ENCODE data around the gene DLG2.
A peak's percentile ranks its signal among the peaks of the same experiment; 100 is the strongest.

The DLG2 gene

DNA sequence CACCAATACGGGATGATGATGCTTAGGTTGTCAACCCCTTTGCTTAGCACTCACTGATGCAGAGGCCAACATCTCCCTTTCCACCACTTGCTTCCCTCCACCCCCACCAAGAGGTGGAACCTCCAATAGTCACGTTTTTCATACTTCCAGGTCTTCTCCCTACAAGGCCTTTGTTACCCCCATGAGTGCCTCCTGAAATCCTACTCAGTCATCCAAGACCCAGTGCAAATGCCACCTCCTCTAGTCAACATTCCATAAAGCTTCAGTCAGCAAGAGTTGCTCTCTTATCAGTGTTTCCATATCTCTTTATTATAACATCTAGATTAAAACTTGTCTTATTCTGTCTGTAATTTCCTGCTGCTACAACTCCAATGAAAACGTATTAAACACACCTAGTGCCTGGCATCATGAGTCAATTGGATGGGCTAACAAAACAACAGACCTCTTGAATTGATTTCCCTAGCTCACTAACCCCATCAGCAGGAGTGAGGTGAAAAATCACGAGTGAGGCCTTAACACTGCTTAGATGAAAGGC, 1970.3 kb downstream of the DLG2 start:
- no peaks in the 10 kb centered on the region for H3K36me3 Mint-ChIP-seq
- no peaks in the 10 kb centered on the region for H3K4me1 Mint-ChIP-seq
- no peak overlapping the region for H3K4me3 Mint-ChIP-seq
- H3K27ac Mint-ChIP-seq, result no peak overlapping the region
- peaks cover 4 to 21% of the 10 kb centered on the region in 2 donors for H3K27me3 Mint-ChIP-seq
- ATAC-seq (replicated peaks), result no peak
- no peaks in the 10 kb centered on the region for H3K9me3 Mint-ChIP-seq
- DNase-seq, result no peak

- H3K9me3 Mint-ChIP-seq, result no peaks in the 10 kb centered on the region
- no peak overlapping the region for H3K4me3 Mint-ChIP-seq
- peaks cover 5 to 17% of the 10 kb centered on the region in 2 donors for H3K27me3 Mint-ChIP-seq
- H3K36me3 Mint-ChIP-seq, result no peaks in the 10 kb centered on the region
- DNase-seq (no peak), ATAC-seq (replicated peaks) (no peak)
- H3K4me1 Mint-ChIP-seq, result no peaks in the 10 kb centered on the region
- H3K27ac Mint-ChIP-seq, result no peak overlapping the region
Measured at GRCh38 chr11:83655976-83656375, 1971.2 kb downstream of the DLG2 start.

GRCh38 chr11:83649528-83649855, 1977.7 kb downstream of the DLG2 start:
- Mint-ChIP-seq H3K4me3 (no peak overlapping the region), H3K4me1 (no peaks in the 10 kb centered on the region), H3K36me3 (no peaks in the 10 kb centered on the region), H3K9me3 (no peaks in the 10 kb centered on the region), H3K27ac (no peak overlapping the region), H3K27me3 (peaks cover 37 to 40% of the 10 kb centered on the region in 2 donors)
- ATAC-seq (replicated peaks) (no peak), DNase-seq (no peak)

- DNase-seq (no peak), ATAC-seq (replicated peaks) (no peak)
- H3K36me3 Mint-ChIP-seq, result no peaks in the 10 kb centered on the region
- H3K9me3 Mint-ChIP-seq, result no peaks in the 10 kb centered on the region
- H3K4me1 Mint-ChIP-seq, result peaks cover 0 to under 1% of the 10 kb centered on the region in 2 donors
- H3K27me3 Mint-ChIP-seq, result peaks cover 35 to 37% of the 10 kb centered on the region in 2 donors
- H3K4me3 Mint-ChIP-seq, result no peak overlapping the region
- no peak overlapping the region for H3K27ac Mint-ChIP-seq
Measured at GRCh38 chr11:83648610-83649527, 1978.3 kb downstream of the DLG2 start.

GRCh38 chr11:83645561-83645960, 1981.6 kb downstream of the DLG2 start:
- ATAC-seq (replicated peaks), result no peak
- H3K9me3 Mint-ChIP-seq, result no peaks in the 10 kb centered on the region
- no peak for DNase-seq
- H3K27ac Mint-ChIP-seq, result no peak overlapping the region
- H3K36me3 Mint-ChIP-seq, result no peaks in the 10 kb centered on the region
- H3K4me3 Mint-ChIP-seq, result no peak overlapping the region
- peaks cover 7 to 13% of the 10 kb centered on the region in 2 donors for H3K4me1 Mint-ChIP-seq
- peaks cover 37 to 42% of the 10 kb centered on the region in 2 donors for H3K27me3 Mint-ChIP-seq

GRCh38 chr11:83643115-83643514, 1984.0 kb downstream of the DLG2 start:
- peaks cover 7 to 13% of the 10 kb centered on the region in 2 donors for H3K4me1 Mint-ChIP-seq
- ATAC-seq (replicated peaks) (peak; percentile 75 to 85), DNase-seq (no peak)
- no peak overlapping the region for H3K27ac Mint-ChIP-seq
- H3K36me3 Mint-ChIP-seq, result no peaks in the 10 kb centered on the region
- no peak overlapping the region for H3K4me3 Mint-ChIP-seq
- no peaks in the 10 kb centered on the region for H3K9me3 Mint-ChIP-seq
- peaks cover 46 to 48% of the 10 kb centered on the region in 2 donors for H3K27me3 Mint-ChIP-seq

DNA sequence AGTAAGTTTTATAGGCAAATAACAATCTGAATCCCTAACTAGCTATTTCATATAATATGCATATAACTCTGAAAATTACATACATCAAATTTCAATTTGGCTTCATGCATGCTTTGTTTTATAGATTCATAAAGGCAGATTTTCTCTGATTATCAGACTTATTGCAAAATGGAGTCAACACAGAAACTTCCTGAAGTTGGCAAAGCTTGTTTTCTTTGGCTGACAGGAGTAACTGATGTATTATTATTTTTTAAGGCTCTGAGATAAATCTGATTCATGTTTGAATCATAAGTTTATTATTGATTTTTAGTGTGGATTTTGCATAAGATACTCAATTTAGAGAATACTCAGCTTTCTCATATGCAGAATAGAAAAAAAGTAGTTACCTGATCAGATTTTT, 1984.6 kb downstream of the DLG2 start:
- H3K4me1 Mint-ChIP-seq, result peaks cover 7 to 13% of the 10 kb centered on the region in 2 donors

DNA sequence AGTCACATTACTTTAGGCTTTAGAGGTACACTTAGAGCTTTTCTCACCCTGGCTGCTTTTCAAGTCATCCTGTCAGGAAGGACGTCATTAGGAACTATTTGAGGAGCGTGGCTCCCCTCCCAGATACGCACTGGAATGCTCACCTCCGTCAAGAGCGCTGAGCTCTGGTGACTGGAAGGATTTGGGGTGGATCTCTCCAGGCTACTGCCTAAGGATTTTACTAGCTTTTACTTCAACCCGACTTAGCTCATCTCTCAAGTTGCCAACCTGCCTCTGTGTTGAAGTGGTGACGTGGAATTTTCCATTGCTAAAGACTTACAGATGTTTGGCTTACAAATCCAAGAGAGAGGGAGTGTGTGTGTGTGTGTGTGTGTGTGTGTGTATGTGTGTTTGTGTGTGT, 1985.6 kb downstream of the DLG2 start:
- H3K9me3 Mint-ChIP-seq, result no peaks in the 10 kb centered on the region
- DNase-seq, result no peak

More for the DNA sequence above, 1984.6 kb downstream of the DLG2 start:
- H3K36me3 Mint-ChIP-seq, result no peaks in the 10 kb centered on the region
- peaks cover 46 to 51% of the 10 kb centered on the region in 2 donors for H3K27me3 Mint-ChIP-seq
- ATAC-seq (replicated peaks) (no peak), DNase-seq (no peak)
- no peak overlapping the region for H3K27ac Mint-ChIP-seq
- no peaks in the 10 kb centered on the region for H3K9me3 Mint-ChIP-seq
- no peak overlapping the region for H3K4me3 Mint-ChIP-seq

GRCh38 chr11:83639995-83640758, 1987.0 kb downstream of the DLG2 start:
- Mint-ChIP-seq H3K36me3 (no peaks in the 10 kb centered on the region), H3K4me3 (no peak overlapping the region), H3K9me3 (no peaks in the 10 kb centered on the region), H3K27me3 (peaks cover 35 to 45% of the 10 kb centered on the region in 2 donors), H3K4me1 (peaks cover 7 to 13% of the 10 kb centered on the region in 2 donors), H3K27ac (no peak overlapping the region)
- DNase-seq (no peak), ATAC-seq (replicated peaks) (no peak)

More for the DNA sequence above, 1985.6 kb downstream of the DLG2 start:
- no peaks in the 10 kb centered on the region for H3K36me3 Mint-ChIP-seq
- H3K27ac Mint-ChIP-seq, result no peak overlapping the region
- no peak for ATAC-seq (replicated peaks)
- peaks cover 7 to 13% of the 10 kb centered on the region in 2 donors for H3K4me1 Mint-ChIP-seq
- no peak overlapping the region for H3K4me3 Mint-ChIP-seq
- H3K27me3 Mint-ChIP-seq, result peaks cover 39 to 44% of the 10 kb centered on the region in 2 donors

DNA sequence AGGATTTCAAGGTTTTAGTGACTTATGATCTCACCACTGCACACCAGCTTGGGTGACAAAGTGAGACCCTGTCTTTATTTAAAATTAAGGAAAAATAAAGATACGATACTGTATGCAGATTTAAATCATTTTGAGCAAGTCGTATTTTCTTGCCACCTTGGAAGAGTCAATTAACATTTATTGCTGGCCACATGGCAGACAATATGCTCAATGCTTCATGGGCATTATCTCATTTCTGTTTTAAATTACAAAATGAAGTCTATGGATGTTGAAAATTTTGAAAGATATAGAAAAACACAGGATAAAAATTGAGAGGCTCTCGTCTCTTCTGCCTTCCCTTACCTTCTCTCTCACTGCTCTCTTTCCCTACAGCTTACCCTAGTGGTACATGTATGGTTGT, 1992.0 kb downstream of the DLG2 start:
- no peak for DNase-seq
- Mint-ChIP-seq H3K27ac (no peak overlapping the region), H3K9me3 (no peaks in the 10 kb centered on the region), H3K36me3 (no peaks in the 10 kb centered on the region), H3K4me3 (no peak overlapping the region), H3K4me1 (no peaks in the 10 kb centered on the region), H3K27me3 (peaks cover 19 to 39% of the 10 kb centered on the region in 2 donors)
- ATAC-seq (replicated peaks), result no peak

DNA sequence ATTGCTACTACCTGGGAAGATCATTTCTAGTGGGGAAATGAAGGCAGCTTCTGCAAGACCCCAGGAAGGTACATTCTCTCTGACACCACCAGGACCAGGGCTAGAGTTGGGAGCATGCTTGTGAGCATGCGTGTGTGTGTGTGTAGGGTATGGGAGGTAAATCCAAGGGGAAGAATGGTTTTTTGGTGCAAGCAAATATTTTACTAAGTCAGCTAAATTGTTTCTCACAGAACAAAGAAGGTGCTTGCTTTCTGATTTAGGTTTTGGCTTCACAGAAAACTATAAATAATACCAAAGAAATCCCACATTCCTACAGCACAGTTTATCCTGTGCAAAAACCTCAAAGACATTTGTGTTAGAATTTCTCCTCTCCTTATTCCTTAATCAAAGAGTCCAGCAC, 1996.9 kb downstream of the DLG2 start:
- Mint-ChIP-seq H3K4me1 (no peaks in the 10 kb centered on the region), H3K27me3 (peaks cover 3 to 7% of the 10 kb centered on the region in 2 donors), H3K27ac (no peak overlapping the region), H3K4me3 (no peak overlapping the region), H3K36me3 (no peaks in the 10 kb centered on the region), H3K9me3 (peaks cover 0 to 1% of the 10 kb centered on the region in 2 donors)
- ATAC-seq (replicated peaks) (no peak), DNase-seq (no peak)

DNA sequence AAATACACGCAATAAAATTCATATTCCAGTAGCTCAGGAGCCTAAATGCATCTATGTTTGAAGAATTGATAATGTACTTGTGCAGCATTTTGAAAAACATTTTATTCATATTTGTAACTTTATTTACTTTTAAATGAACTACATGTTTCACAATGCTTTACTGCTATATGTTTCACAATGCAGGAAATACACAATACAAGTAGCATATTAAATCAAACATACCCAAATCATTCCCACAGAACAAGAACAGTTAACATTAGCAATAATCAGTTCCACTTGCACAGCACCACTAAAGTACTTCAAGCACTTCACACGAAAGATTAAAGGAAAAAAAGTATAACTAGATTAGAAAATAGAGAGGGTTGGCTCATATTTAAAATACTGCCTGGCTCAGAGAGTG, 1997.4 kb downstream of the DLG2 start:
- H3K27ac Mint-ChIP-seq, result no peak overlapping the region
- no peak for ATAC-seq (replicated peaks)
- H3K27me3 Mint-ChIP-seq, result peaks cover 3 to 6% of the 10 kb centered on the region in 2 donors
- DNase-seq, result no peak
- no peaks in the 10 kb centered on the region for H3K36me3 Mint-ChIP-seq
- no peaks in the 10 kb centered on the region for H3K4me1 Mint-ChIP-seq
- H3K9me3 Mint-ChIP-seq, result peaks cover 0 to 1% of the 10 kb centered on the region in 2 donors
- H3K4me3 Mint-ChIP-seq, result no peak overlapping the region

DNA sequence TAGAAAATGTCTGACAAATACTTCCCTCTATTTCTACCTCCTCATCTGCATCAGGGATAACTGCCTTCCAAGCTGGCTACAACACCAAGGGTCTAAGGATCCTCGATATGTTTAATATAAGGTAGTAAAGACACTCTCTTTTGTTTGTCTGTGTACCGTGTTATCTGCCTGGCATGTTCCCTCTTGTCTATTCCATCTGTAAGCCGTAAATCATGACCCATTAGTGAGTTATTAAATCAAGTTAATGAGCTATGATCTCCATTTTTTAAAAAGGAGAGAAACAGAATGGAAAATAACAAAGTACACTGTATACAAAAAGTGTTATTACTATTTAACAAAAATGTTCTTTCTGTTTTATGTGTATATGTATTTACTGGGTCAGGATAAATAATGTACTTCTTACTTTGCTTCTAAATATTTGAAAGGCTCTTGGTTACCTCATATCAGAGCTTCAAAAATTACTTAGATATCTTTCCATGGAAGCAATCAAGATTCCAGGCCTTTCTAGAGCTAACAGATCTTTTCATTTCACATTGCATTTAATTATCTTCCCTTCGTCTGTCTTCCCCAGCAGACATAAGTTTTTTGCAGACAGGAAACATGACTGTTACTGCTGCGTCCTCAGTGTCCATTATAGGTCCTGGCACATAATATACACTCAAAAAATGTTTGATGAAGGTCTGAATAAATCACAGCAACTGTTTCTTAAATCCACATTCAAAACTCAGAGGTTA, 1998.4 kb downstream of the DLG2 start:
- H3K27me3 Mint-ChIP-seq, result peaks cover 5 to 6% of the 10 kb centered on the region in 2 donors
- H3K4me3 Mint-ChIP-seq, result no peak overlapping the region
- peaks cover 0 to 1% of the 10 kb centered on the region in 2 donors for H3K9me3 Mint-ChIP-seq
- ATAC-seq (replicated peaks) (no peak), DNase-seq (no peak)
- no peaks in the 10 kb centered on the region for H3K4me1 Mint-ChIP-seq
- H3K36me3 Mint-ChIP-seq, result no peaks in the 10 kb centered on the region
- no peak overlapping the region for H3K27ac Mint-ChIP-seq

DNA sequence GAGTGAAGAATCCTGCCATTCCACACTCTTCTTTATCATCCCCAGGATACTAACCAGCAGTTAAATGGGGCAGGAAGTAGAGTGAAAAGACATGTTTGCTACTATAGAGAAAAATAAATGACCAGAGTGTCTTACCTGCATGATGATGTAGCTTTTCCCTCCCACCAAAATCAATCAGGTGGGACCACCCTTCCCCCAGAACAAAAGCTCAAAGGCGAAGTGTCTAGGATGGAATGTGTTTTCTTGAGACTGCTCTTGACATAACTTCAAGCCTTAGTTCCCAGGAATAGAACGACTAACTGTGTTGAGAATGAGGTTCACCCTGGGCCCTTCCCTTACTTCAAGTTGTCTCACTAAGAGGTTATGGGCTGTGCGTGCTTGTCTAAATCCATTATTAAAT, 2001.8 kb downstream of the DLG2 start:
- H3K27ac Mint-ChIP-seq, result no peak overlapping the region
- no peaks in the 10 kb centered on the region for H3K4me1 Mint-ChIP-seq
- H3K27me3 Mint-ChIP-seq, result peaks cover 0 to 8% of the 10 kb centered on the region in 2 donors
- DNase-seq (no peak), ATAC-seq (replicated peaks) (no peak)
- H3K9me3 Mint-ChIP-seq, result peaks cover 0 to 1% of the 10 kb centered on the region in 2 donors
- no peaks in the 10 kb centered on the region for H3K36me3 Mint-ChIP-seq
- H3K4me3 Mint-ChIP-seq, result no peak overlapping the region

Measured in stimulated activated naive B cell treated with anti-CD40 and anti-IgM and Interleukin-4, amounts not matched to agents 10 μg/mL and 1 μg/mL and 100 μg/mL, for 72 hours (primary cell).